Fibroblast of peridontal ligament (primary cell): Measurements from ENCODE around the gene SLC7A14.
"Not testable (repeated sequence)": the region's sequence is repeated elsewhere in the genome, so short reads cannot be mapped to it uniquely, and the experiment has no call there.

Experiments
- DNase-seq: peaks from one replicate; pipeline ENCODE4 v3.0.0-alpha.2; 2010; ENCODE audit errors: extremely low read depth

The SLC7A14 gene

DNA sequence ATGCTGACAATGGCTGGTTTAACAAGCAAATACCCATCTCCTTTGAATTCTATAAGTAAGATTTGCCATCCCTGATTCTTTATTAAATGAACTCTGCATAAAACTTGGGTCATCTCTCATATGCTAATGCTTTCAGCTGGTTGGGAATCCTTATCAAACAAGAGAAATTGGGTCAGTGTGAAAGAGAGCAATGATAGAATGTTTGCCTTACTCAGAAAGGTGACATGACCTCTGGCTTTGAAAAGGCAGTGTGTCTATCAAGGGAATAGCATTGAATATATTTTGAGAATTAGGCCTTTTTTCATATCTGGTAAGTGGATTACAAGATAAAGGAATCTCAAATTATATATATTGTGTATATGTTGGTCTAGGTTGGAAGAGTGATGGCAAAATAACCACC, 8.7 kb upstream of the SLC7A14 start:
- no peak for DNase-seq

DNA sequence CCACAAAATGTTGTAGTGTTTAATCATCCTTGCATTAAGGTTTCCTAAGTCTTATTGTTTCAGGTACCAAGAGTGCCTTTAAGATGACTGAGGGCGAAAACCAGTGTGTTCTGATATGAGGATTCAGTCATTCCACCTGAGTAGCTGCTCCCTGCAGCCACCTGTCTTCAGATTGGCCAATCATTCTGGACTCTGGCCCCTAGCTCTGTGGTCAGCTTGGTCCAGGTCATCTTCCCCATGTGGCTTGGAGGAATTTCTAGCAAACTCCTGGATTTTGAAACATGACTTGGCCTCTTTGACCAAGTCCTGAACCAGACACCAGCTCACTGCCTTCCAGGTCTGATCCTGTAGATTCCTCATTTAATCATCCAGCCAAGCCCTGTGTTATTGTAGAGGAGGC, 7.8 kb upstream of the SLC7A14 start:
- no peak for DNase-seq

DNA sequence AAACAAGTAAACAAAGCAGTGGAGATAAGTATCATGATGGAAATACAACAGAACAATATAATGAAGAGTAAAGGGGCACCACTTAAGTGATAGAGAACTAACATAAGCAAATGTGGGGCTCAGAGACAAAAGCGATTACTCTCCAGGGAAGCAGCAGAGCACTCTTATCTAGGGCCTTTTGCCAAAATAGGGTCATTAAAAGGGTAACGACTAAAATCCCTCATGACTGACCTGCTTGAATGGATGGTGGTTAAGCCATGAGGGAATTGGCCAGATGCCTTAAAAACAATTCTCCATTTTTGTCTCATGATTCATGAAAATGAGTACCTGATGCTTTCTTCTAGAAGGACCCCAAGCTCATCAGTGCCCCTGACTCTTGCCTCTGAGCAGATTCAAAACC, 3.2 kb upstream of the SLC7A14 start:
- DNase-seq, result no peak

DNA sequence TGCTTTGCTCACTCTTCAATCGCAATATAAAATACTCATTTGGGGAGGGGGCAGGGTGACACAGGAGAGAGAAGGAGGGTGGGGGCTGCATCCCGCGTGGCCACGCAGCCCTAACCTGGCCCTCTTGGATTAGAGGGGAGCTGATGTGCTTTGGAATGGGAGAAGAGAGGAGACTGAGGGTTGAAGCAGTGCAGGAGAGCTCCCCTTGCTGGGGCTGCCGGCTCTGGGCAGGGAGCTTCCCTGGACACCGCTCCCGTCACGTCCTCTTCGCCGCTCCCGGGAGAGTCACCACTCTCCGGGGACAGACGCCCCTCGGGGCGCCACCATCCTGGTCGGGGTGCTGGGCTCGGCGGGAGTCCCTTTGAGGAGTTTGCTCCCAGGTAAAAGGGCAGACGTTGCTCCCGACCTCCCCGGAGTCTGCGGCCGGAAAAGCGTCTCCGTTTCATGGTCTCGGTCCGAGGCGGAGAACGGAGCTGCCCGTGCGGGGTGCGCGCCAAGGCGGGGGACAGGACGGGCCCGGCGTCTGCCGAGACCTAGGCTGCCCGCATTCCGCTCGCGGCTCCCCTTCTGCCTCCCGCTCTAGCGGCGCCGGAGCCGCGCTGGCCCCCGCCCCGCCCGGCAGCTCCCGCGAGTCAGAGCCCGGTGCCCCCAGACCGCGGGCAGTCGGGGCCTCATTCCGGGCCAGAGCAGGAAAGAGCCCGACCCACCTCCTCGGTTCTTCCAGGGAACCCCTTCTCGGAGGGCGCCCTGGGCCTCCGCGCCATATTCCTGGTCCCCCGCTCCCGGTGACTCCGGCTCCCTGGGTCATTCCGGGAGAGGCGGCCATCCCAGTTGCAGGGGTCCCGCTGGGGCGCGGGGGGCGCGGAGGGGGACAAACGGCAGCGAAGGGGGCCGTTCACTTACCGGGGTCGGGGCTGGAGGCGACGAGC, 603 bp downstream of the SLC7A14 start:
- no peak for DNase-seq

DNA sequence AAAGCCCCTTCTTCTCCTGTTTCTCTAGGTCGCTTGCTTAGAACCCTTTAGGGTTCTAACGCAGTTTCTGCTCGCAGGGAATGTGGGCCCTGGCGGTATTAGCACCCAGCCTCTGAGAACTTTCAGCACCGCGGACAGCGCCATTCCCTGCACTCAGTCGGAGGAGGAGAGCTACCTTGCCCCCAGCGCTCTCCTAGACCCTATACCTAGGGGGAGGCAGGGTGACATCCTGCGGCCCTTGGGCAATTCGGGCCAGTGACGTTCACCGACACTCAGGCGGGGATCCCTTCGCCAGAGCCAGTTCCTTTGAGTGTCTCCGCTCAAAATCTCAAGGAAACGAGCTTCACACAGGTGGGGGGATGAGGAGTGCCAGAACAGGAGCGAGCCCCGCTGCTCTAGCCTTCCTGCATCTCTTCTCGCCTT, 1.3 kb downstream of the SLC7A14 start:
- DNase-seq, result peak; percentile 70

DNA sequence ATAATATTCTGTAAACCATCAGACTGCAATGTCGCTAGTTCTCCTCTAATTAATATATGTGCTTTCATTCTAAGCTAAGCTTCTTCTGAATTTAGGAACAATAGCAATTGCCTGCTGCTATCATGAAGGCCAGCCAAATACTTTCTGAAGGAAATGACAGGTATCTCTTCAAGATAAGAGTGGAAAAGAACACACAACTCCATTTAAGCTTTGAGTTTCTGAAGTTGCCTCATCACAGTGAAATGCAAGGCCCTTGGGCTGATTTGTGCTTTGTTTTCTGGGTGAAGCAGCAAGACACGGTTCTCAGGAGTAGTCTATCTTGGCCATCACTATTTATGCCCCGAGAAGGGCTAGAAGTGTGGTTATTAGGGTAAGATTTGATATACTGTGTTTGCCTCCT, 6.2 kb downstream of the SLC7A14 start:
- DNase-seq, result no peak

DNA sequence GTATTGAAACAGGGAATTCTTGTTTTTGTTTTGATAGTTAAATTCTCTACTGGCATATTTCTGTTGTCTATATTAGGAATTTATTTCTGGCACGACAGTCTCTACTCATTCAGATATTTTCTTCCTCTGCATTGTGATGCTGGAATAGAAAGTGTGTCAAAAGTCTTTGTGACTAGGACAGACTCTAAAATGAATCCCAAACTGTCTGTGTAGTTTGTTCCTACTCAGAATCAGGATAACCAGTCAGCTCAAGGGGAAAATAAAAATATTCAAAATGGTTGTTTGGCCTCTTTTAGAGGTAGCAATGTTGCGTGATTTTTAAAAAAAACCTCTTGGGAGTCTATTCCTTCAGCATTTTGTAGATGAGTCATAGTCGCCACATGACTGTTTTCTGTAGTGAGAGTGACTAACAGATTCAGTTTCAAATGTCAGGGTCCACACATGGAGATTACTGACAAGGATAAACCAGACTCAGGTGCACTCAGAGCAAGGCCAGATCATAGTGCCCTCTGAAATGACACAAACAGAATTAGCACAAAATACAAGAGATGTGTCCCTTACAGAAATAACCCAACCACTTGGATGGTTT, 13.1 kb downstream of the SLC7A14 start:
- DNase-seq, result peak; percentile 86

DNA sequence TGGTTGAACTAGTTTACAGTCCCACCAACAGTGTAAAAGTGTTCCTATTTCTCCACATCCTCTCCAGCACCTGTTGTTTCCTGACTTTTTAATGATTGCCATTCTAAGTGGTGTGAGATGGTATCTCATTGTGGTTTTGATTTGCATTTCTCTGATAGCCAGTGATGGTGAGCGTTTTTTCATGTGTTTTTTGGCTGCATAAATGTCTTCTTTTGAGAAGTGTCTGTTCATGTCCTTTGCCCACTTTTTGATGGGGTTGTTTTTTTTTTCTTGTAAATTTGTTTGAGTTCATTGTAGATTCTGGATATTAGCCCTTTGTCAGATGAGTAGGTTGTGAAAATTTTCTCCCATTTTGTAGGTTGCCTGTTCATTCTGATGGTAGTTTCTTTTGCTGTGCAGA, 18.3 kb downstream of the SLC7A14 start:
- DNase-seq, result not testable (repeated sequence)

DNA sequence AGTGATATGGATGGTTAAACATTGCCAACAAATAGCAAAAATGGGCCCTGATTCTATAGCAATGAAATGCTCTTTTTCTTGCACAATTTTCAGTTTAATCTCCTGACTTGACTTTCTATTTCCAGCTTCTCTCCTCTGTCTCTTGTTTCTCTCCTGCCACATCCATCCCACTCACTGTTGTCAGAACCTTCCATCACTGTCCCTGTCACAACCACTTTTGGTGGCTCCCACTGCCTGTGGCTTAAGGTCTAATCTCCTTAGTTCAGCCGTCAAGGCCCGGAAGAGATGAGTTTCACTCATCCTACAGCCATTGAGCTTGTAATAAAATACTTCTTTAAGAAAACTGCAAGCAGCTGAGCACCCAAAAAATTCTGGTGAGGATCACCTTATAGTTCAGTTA, 19.5 kb downstream of the SLC7A14 start:
- no peak for DNase-seq

DNA sequence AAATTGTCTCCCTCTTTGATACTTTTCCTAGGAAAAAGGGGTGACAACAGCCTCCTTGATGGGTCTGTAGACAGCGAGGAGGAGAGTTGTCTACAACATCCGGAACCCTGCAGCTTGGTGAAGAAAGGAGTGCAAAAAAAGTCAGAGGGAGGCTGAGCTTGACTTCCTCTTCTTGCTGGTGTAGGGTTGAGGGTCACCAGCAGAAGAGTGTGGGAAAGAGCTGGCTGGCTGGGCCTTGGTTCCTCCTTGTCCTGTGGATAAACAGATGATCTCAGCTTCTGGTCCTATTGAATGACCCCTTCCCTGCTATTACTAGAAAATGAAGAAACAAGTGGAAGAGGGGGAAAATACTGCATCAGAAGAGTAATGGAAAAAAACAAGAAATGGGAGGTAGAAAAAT, 20.4 kb downstream of the SLC7A14 start:
- no peak for DNase-seq

DNA sequence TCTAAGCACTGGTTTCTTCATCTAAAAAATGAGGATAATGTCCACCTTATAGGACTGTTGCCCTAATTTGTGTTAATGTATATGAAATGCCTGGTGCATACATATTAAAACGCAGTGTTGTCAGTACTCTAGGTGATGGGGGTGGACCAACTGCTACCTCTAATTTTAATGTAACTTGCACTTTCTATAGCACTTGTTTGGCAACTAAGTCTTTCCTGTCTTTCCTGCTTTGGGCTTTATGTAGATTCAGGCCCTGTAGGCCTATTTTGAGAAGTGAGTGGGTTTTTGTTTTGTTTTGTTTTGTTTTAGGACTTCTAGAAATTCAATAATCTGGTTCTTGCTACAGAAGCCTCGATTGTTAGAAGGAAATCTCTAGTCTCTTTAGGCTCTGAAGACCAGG, 21.2 kb downstream of the SLC7A14 start:
- DNase-seq, result no peak

DNA sequence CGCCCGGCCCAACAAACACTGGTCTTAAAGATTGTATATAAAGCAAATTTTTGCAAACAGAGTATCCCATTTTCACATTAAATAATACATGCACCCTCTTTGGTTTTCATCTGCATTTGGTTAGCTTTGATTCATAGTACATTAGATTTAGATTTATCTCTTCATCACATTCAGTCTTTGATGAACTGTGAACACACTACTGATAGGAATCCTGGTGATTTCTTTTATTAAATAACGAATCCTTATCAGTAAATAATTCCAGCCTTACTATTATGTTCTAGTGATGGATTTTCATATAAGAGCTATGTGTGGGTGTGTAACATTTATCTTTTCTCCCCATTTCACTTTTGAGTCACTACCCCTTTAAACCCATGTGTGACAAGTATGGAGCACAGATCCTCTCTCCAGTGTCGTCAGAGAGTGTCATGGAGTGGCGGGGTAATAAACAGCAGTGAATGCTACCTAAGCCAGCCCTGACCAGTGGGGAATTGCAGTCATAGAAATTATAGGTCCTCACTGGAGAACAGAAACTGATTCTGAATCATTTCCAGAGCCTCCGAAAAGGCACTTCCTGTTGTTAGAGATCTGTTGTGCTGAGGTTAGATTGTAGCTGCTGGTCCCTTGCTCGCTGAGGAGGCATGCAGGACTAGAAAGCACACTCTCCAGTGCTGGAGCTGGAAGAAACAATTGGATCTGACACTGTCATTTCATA, 22.0 kb downstream of the SLC7A14 start:
- DNase-seq, result peak; percentile 75

DNA sequence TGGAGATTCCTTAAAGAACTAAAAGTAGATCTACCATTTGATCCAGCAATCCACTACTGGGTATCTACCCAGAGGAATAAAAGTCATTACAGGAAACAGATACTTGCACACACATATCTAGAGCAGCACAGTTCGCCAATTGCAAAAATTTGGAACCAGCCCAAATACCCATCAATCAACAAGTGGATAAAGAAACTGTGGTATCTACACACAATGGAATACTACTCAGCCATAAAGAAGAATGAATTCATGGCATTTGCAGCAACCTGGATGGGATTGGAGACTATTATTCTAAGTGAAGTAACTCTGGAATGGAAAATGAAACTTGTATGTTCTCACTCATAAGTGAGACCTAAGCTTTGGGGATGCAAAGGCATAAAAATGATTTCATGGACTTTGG, 23.8 kb downstream of the SLC7A14 start:
- DNase-seq, result no peak

DNA sequence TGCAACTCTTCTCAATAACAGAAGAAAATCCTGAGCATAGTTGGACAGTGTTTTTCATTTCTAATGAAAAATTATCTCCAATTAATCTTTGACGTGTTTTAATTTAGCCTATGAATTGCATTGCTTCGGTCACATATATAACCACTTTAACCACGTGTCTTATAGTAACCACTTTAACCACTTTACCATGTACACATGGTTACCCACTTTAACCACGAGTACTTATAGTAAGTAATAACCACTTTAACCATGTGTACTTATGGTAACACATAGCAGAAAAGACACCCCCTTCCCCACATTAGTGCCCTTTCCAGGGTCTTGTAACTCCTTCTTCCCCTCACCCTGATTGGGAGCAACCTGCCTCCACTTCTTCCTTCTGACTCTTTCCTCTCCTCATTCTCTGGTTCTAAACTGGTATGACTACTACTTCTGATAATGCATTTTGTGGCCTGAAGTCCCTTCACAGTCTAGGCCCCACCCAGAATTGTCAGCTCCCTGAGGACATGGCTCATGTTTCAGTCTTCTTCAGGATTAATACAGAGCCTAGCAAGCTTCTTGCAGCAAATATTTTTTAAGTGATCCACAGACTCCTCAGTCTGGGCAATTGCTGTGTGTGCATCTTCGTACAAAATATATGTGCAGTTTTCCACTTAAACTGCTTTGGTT, 25.0 kb downstream of the SLC7A14 start:
- DNase-seq, result peak; percentile 23

DNA sequence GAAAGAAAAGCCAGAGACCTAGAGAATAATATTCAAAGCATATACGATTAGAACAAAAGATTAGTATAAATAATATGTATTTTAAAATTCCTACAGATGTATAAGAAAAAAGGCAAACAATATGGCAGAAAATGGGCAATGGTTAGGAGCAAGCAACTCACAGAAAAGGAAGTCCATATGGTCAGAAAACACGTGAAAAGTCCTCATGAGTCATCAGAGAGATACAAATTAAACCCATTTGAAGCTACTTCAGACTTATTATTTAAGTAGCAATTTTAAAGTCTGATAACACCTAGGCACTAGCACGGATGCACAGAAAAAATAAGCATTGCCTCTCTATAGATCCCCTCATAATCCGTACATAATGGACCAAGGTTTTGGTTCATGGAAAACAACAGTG, 25.6 kb downstream of the SLC7A14 start:
- no peak for DNase-seq

DNA sequence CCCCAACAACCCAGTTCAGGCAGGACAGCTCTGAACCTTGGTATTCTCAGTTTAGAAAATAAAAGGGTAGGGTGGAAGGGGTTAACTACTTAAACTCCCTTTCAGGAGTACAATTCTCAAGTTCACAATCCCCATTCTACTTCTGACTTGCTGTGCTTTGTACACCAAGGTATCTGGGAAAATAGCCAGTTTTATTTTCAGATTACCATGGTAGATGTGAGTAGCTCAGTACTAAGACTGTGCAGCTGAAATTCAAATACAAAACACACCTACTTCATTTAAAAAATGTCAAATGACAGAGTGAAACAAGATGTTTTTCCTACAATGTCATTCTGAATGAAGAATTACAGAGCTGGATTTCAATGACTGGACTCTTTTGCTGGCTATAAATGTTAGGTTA, 27.4 kb downstream of the SLC7A14 start:
- no peak for DNase-seq

DNA sequence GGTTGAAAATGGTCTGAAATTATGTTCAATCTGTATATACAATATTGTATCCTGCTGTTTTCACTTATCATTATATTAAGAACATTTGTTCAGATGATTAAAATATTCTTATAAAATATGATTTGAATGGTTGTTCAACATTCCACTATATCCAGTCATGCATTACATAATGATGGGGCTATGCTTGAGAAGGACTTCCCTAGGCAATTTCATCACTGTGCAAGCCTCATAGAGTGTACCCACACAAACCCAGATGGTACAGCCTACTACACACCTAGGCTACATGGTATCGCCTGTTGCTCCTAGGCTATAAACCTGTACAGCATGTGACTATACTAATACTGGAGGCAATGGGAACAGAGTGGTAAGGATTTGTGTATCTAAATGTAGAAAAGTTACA, 30.5 kb downstream of the SLC7A14 start:
- peak; percentile 75 for DNase-seq

DNA sequence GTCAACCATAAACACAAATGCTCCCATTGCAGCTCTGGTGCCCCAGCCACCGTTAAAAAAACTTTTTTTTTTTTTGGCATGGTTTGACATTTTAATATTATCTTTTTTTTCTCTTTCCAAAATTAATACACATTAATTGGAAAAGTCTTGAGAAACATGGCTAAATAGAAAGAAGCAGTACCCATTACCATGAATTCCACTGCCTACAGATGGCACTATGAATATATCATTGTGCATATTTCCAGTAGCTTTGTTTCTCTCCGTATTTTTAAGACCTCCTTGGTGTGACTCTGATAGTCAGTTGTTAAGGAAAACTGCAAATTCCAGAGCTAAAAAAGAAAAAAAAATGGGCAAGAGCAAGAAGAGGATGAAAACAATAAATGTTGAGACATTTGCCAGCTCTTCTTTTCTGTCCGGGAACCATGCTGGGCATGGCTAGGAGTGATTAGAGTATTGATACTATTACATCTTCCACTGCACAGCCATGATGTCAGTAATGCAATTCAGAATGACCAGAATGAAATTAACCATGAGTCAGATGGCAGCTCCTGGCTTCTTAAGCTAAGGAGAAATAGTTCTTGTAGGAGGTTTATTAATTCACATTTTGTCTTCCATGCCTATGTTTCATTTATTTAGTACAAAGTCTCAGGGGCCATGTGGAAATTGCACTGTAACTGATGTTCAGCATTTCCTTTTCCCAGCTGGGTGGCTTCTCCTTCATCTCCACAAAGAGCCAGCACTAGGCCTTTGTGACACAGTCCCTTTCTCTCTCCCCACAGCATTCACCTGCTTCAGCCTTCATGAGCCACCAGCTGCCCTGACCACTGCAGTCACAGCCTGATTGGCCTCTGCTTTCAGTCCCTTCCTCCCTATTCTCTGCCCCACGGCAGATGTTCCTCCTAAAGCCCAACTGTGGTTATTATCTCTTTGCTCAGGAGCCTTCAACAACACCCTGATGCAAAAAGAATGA, 31.8 kb downstream of the SLC7A14 start:
- peak; percentile 75 for DNase-seq

DNA sequence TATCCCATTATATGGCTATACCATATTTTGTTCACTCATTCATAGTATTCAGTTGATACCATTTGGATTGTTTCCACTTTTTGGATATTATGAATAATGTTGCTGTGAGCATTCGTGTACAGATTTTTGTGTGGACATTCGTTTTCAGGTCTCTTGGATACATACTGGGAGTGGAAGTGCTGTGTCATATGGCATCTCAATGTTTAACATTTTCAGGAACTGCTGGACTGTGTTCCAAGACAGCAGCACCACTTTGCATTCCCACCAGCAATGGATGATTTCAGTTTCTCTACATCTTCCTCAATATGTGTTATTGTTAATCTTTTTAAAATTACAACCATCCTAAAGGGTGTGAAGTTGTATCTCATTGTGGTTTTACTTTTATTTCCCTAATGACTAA, 34.6 kb downstream of the SLC7A14 start:
- DNase-seq, result no peak

DNA sequence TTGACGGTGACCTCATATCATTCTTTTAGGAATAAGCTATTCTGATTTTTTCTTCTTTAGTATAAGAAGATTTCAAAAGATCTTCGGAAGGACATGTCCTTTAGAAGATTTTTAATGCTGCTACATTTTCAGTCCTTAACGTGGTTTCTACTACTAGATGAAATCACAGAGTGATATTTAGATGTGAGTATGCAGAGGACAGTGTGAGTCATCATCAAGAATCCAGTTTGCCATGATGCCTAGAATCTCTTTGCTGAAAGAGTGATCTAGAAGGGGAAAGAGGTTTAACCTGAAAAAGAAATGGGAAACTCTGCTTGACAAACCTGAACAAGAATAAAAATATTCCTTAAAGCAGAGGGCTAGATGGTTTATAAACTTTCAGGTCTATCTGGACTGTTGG, 43.2 kb downstream of the SLC7A14 start:
- DNase-seq, result peak; percentile 52

DNA sequence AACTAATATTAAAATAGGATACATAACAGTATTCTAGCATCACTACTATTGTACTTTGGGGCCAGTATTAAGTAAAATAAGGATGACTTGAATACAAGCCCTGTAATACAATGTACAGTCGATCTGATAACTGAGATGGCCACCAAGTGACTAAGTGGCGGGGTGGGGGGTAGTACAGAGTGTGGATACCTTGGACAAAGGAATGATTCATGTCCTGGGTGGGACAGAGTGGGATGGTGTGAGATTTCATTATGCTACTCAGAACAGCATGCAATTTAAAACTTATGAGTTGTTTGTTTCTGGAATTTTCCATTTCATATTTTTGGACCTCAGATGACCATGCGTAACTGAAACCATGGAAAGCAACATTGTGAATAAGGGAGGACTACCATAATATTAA, 46.0 kb downstream of the SLC7A14 start:
- DNase-seq, result no peak
